Left lung (tissue), 10 donors: Measurements from ENCODE around the gene ETNK2. TPM values are rescaled to one million over a fixed set of nuclear protein-coding genes. Genes with fewer than 3 reads are reported as not detected.

Experiments
- ATAC-seq: fragments of 200-7000 bp; cut with Tn5 transposase; one replicate; pipeline ENCODE4 v1.9.1; 2020; ENCODE audit warnings: moderate library complexity
- DNase-seq, 4 donors: peaks; one replicate each; pipeline ENCODE4 v3.0.0-alpha.2; 2013 to 2020
- H3K27ac ChIP-seq, 2 donors: fragments of 200-600 bp; sonication (generic) in 1 of 2; one replicate each; pipeline versions ENCODE4 v1.5.0 to v1.8.0; 2020 to 2021
- H3K27me3 ChIP-seq, 2 donors: fragments of 200-600 bp; sonication (generic) in 1 of 2; one replicate each; pipeline versions ENCODE4 v1.5.0 to v1.8.0; 2020 to 2021
- H3K36me3 ChIP-seq, 2 donors: fragments of 200-600 bp; sonication (generic) in 1 of 2; one replicate each; pipeline versions ENCODE4 v1.5.0 to v1.8.0; 2020 to 2021
- H3K4me1 ChIP-seq, 2 donors: fragments of 200-600 bp; one replicate each; pipeline ENCODE4 v1.8.0; 2021
- H3K4me3 ChIP-seq, 2 donors: fragments of 200-600 bp; sonication (generic) in 1 of 2; one replicate each; pipeline versions ENCODE4 v1.5.0 to v1.8.0; 2020 to 2021; ENCODE audit warnings: mild to moderate bottlenecking in 1 of 2
- H3K9me3 ChIP-seq, 2 donors: fragments of 200-600 bp; sonication (generic) in 1 of 2; one replicate each; pipeline versions ENCODE4 v1.5.0 to v1.8.0; 2020 to 2021
- CTCF ChIP-seq, 2 donors: fragments of 200-600 bp; sonication (generic) in 1 of 2; IDR thresholded peaks; one replicate each; pipeline versions ENCODE4 v1.5.0 to v1.8.0; 2021; ENCODE audit warnings: antibody characterized with exemption in 2 of 2
- intact Hi-C, 2 donors: fragments of 100-400 bp; cut with DNase I; formaldehyde crosslinking; loops; one replicate each; pipeline versions ENCODE4 v1.11.2 to v1.14.2; 2022
- polyA plus RNA-seq, 6 donors: library from polyadenylated mRNA; unstranded; fragments of 120-200 nt; gene quantifications; one replicate each; pipeline ENCODE4 v1.2.1, GENCODE V29; 2013; ENCODE audit not compliant: insufficient read length in 6 of 6
- total RNA-seq, 2 donors: library from RNA; stranded (reverse); fragmentation: NEBNext Ultra II Directional; extraction: Animal tissue kit (Norgen Biotek cat#: 25700); gene quantifications; one replicate each; pipeline ENCODE4 v1.2.1, GENCODE V29; 2021
- donor health status: DM: no; HTN: yes; CAD: no.
- donor health status: DM: no; HTN: no; CAD: no.

Gene ETNK2
- total and polyA plus RNA-seq, 8 donors, result 2.6 to 13.2 (median 10.2) TPM

- Histone ChIP-seq H3K27me3 (no peaks in the 10 kb centered on the region), H3K4me3 (no peak overlapping the region), H3K4me1 (peaks cover 6 to 32% of the 10 kb centered on the region in 2 donors), H3K9me3 (no peaks in the 10 kb centered on the region), H3K36me3 (peaks cover 0 to 13% of the 10 kb centered on the region in 2 donors), H3K27ac (peak overlapping the region in 1 of 2 donors; percentile 45)
- no peak for DNase-seq
- intact Hi-C loops, result no loop called here
- TF ChIP-seq CTCF (IDR thresholded peaks at IDR 0.05), result no peak
- ATAC-seq, result no peak
Measured at GRCh38 chr1:204130178-204130577, 21.7 kb downstream of the ETNK2 start.

GRCh38 chr1:204128964-204129896 lies 22.6 kb downstream of the ETNK2 start:
- Histone ChIP-seq H3K4me3 (peak overlapping the region in 1 of 2 donors; percentile 3), H3K4me1 (peaks cover 6 to 32% of the 10 kb centered on the region in 2 donors), H3K27me3 (no peaks in the 10 kb centered on the region), H3K36me3 (peaks cover 0 to 21% of the 10 kb centered on the region in 2 donors), H3K27ac (no peak overlapping the region), H3K9me3 (no peaks in the 10 kb centered on the region)
- peak; percentile 93 to 94 for TF ChIP-seq CTCF (IDR thresholded peaks at IDR 0.05)
- peak; percentile 94 for ATAC-seq
- peak; percentile 67 to 95 (median 78) for DNase-seq
- intact Hi-C loops, result loop anchor here (5.0 to 10.0 kb wide), 3 partner anchors 54 to 257 kb away; partner anchors contain the start of gene SOX13 (in 1 of the 2)

GRCh38 chr1:204128464-204128963 lies 23.3 kb downstream of the ETNK2 start:
- Histone ChIP-seq H3K27me3 (no peaks in the 10 kb centered on the region), H3K27ac (no peak overlapping the region), H3K4me3 (no peak overlapping the region), H3K36me3 (peaks cover 0 to 27% of the 10 kb centered on the region in 2 donors), H3K4me1 (peaks cover 6 to 32% of the 10 kb centered on the region in 2 donors), H3K9me3 (no peaks in the 10 kb centered on the region)
- intact Hi-C loops, result loop anchor here (5.0 to 10.0 kb wide), 3 partner anchors 54 to 256 kb away; partner anchors contain the start of gene SOX13 (in 1 of the 2)
- DNase-seq, result no peak
- ATAC-seq, result no peak
- TF ChIP-seq CTCF (IDR thresholded peaks at IDR 0.05), result no peak

GRCh38 chr1:204127597-204128242 lies 24.1 kb downstream of the ETNK2 start:
- peaks cover 0 to 35% of the 10 kb centered on the region in 2 donors for H3K36me3 ChIP-seq
- peak; percentile 87 to 89 for TF ChIP-seq CTCF (IDR thresholded peaks at IDR 0.05)
- intact Hi-C loops, result loop anchor here (5.0 to 10.0 kb wide), 3 partner anchors 53 to 255 kb away; partner anchors contain the start of gene SOX13 (in 1 of the 2)
- H3K4me3 ChIP-seq, result no peak overlapping the region
- DNase-seq, result peak in 2 of 4 donors; percentile 59 to 78
- peaks cover 6 to 32% of the 10 kb centered on the region in 2 donors for H3K4me1 ChIP-seq
- no peaks in the 10 kb centered on the region for H3K27me3 ChIP-seq
- H3K9me3 ChIP-seq, result no peaks in the 10 kb centered on the region
- peak; percentile 57 for ATAC-seq
- H3K27ac ChIP-seq, result peak overlapping the region in 1 of 2 donors; percentile 28
